PC-3 (cell line): ENCODE measurements around the gene ZNF764. TPM values are rescaled to one million over a fixed set of nuclear protein-coding genes. Genes with fewer than 3 reads are reported as not detected.
A peak's percentile ranks its signal among the peaks of the same experiment; 100 is the strongest.

Source experiments
- ATAC-seq: fragments of 200-7000 bp; cut with Tn5 transposase; 2 replicates; pipeline ENCODE4 v1.9.1; 2020; ENCODE audit warnings: mild to moderate bottlenecking, moderate library complexity
- BruUV-seq: library from RNA; stranded (reverse); fragments of 400-500 nt; replicated peaks from 2 replicates; lab custom pipeline; 2021; lab: Mats Ljungman, UMichigan
- CTCF ChIA-PET: fragments of 300-600 bp; sonication (Branson Sonifier 250); formaldehyde crosslinking; loops from one replicate; lab custom pipeline; 2022; ENCODE audit warnings: antibody characterized with exemption; lab: Charles Lee
- POLR2A ChIA-PET: fragments of 300-600 bp; sonication (Branson Sonifier 250); formaldehyde crosslinking; loops from one replicate; lab custom pipeline; 2022; ENCODE audit warnings: antibody characterized with exemption; ENCODE audit not compliant: unreplicated experiment; lab: Charles Lee
- DNase-seq: peaks from one replicate; pipeline ENCODE4 v3.0.0-alpha.2; 2015
- H2AFZ ChIP-seq: fragments of 300-600 bp; sonication (generic); 2 replicates; pipeline ENCODE4 v1.6.0; 2016; ENCODE audit warnings: antibody characterized with exemption, low read length
- H3F3A ChIP-seq: fragments of 300-600 bp; sonication (generic); one replicate; pipeline ENCODE4 v1.6.0; 2017; ENCODE audit warnings: antibody characterized with exemption, low read length, control low read depth, mild to moderate bottlenecking; ENCODE audit not compliant: unreplicated experiment
- H3K27ac ChIP-seq: fragments of 300-600 bp; sonication (generic); 2 replicates; pipeline ENCODE4 v1.5.1; 2016; ENCODE audit warnings: mild to moderate bottlenecking, low read length
- H3K27me3 ChIP-seq: fragments of 300-600 bp; sonication (generic); 2 replicates; pipeline ENCODE4 v1.6.1; 2016; ENCODE audit warnings: low read length, mixed read lengths
- H3K36me3 ChIP-seq: fragments of 300-600 bp; sonication (generic); 2 replicates; pipeline ENCODE4 v1.6.1; 2016; ENCODE audit warnings: low read depth, mixed run types, low read length, mixed read lengths
- H3K4me1 ChIP-seq: fragments of 300-600 bp; sonication (generic); 2 replicates; pipeline ENCODE4 v1.5.1; 2016; ENCODE audit warnings: low read length; ENCODE audit not compliant: insufficient read depth
- H3K4me2 ChIP-seq: fragments of 300-600 bp; sonication (generic); 2 replicates; pipeline ENCODE4 v1.6.0; 2016; ENCODE audit warnings: low read length
- H3K4me3 ChIP-seq: fragments of 300-600 bp; sonication (generic); 2 replicates; pipeline ENCODE4 v1.5.1; 2016; ENCODE audit warnings: mild to moderate bottlenecking, low read length, mixed read lengths
- H3K79me2 ChIP-seq: fragments of 300-600 bp; sonication (generic); 2 replicates; pipeline ENCODE4 v1.6.1; 2017; ENCODE audit warnings: low read length, mixed read lengths
- H3K9ac ChIP-seq: fragments of 300-600 bp; sonication (generic); 2 replicates; pipeline ENCODE4 v1.6.0; 2016; ENCODE audit warnings: mild to moderate bottlenecking, low read length
- H3K9me2 ChIP-seq: fragments of 300-600 bp; sonication (generic); replicated peaks from 2 replicates; pipeline ENCODE4 v1.6.1; 2016; ENCODE audit warnings: mixed run types, low read length, mixed read lengths
- H3K9me3 ChIP-seq: fragments of 300-600 bp; sonication (generic); 2 replicates; pipeline ENCODE4 v1.6.1; 2016; ENCODE audit warnings: low read length, mixed read lengths
- H4K20me1 ChIP-seq: fragments of 300-600 bp; sonication (generic); 2 replicates; pipeline ENCODE4 v1.6.1; 2016; ENCODE audit warnings: low read length, mixed read lengths
- EZH2 ChIP-seq: fragments of 300-600 bp; sonication (generic); IDR thresholded peaks from one replicate; pipeline ENCODE4 v1.6.1; 2017; ENCODE audit warnings: antibody characterized with exemption, mild to moderate bottlenecking, low read length; ENCODE audit not compliant: unreplicated experiment
- EZH2phosphoT487 ChIP-seq: fragments of 300-600 bp; sonication (generic); IDR thresholded peaks from 2 replicates; pipeline ENCODE4 v1.6.1; 2018; ENCODE audit warnings: mild to moderate bottlenecking, antibody characterized with exemption, low read length, borderline replicate concordance
- intact Hi-C: fragments of 100-400 bp; cut with micrococcal nuclease; formaldehyde crosslinking; loops from 2 replicates; pipeline ENCODE4 v1.9.0; 2023
- total RNA-seq: library from RNA; depleted of rRNA; stranded (reverse); fragments of >200 nt; gene quantifications from 2 replicates; pipeline ENCODE4 v1.2.3, GENCODE V29; 2014
- TF ChIP-seq, protein P1 (sequence below): fragments of 300-600 bp; sonication (generic); conservative IDR thresholded peaks from 2 replicates; pipeline ENCODE4 v1.5.1; 2017; ENCODE audit warnings: antibody characterized with exemption, low read depth, mild to moderate bottlenecking, low read length

Gene ZNF764
- total RNA-seq, 1 experiment from 2014 or later = 8.1 TPM

DNA sequence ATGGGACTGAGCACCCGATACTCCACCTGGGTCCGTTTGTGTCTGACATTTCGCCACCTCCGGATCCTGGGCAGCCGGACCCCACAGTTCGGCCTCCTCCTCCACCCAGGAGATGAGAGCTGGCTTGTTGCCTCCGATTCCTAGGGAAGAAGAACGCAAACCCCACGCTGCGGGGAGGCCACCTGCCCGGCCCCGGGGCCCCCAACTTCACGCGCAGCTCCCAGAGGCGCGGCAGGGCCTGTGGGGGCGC, 542 bp downstream of the ZNF764 start:
- no peaks in the 10 kb centered on the region for H3K36me3 ChIP-seq
- TF ChIP-seq EZH2phosphoT487 (no peak), EZH2 (no peak)
- TF ChIP-seq, protein P1, sequence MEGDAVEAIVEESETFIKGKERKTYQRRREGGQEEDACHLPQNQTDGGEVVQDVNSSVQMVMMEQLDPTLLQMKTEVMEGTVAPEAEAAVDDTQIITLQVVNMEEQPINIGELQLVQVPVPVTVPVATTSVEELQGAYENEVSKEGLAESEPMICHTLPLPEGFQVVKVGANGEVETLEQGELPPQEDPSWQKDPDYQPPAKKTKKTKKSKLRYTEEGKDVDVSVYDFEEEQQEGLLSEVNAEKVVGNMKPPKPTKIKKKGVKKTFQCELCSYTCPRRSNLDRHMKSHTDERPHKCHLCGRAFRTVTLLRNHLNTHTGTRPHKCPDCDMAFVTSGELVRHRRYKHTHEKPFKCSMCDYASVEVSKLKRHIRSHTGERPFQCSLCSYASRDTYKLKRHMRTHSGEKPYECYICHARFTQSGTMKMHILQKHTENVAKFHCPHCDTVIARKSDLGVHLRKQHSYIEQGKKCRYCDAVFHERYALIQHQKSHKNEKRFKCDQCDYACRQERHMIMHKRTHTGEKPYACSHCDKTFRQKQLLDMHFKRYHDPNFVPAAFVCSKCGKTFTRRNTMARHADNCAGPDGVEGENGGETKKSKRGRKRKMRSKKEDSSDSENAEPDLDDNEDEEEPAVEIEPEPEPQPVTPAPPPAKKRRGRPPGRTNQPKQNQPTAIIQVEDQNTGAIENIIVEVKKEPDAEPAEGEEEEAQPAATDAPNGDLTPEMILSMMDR = no peak
- peak overlapping the region; percentile 85 for H3K4me2 ChIP-seq
- CTCF ChIA-PET = interaction anchor here (1.4 kb wide), 1 partner anchor 41 kb away, joined by 6 read pairs; no protein-coding TSS in a partner anchor
- no peak for ATAC-seq
- H3K4me3 ChIP-seq = peak overlapping the region; percentile 92
- peaks cover 29% of the 10 kb centered on the region for H3K79me2 ChIP-seq
- H3F3A ChIP-seq = no peaks in the 10 kb centered on the region
- no peak for DNase-seq
- intact Hi-C loops = no loop called here
- H3K9ac ChIP-seq = peak overlapping the region; percentile 95
- BruUV-seq = no TSS peak
- peaks cover 3% of the 10 kb centered on the region; the same call in 1 of the 2 replicates for H3K4me1 ChIP-seq
- no peaks in the 10 kb centered on the region for H3K27me3 ChIP-seq
- H4K20me1 ChIP-seq = no peaks in the 10 kb centered on the region
- POLR2A ChIA-PET = interaction anchor here (0.7 to 1.4 kb wide), 3 partner anchors 8 to 374 kb away, joined by 3 read pairs; partner anchors contain the start of gene CORO1A
- peak overlapping the region; percentile 90 for H2AFZ ChIP-seq
- H3K9me3 ChIP-seq = no peaks in the 10 kb centered on the region
- no peaks in the 10 kb centered on the region for H3K9me2 ChIP-seq
- H3K27ac ChIP-seq = peak overlapping the region; percentile 78

DNA sequence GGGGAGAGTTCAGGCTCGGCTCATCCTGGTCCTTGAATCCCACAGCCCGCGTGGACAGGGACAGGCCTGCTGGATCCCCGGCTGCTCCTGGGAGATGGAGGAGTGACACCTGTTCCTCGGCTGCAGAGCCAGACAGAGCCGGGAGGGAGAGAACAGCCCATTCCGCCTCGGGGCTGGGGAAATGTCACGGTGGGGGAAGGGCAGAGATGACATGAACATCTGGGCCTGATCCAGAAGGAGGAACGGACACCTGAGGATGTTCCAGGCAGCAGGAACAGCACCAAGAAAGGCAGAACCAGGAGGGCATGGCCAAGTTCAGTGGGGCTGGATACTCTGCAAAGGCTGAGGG, 2.1 kb downstream of the ZNF764 start:
- H3K27ac ChIP-seq = no peak overlapping the region
- ATAC-seq = no peak
- no peak overlapping the region for H2AFZ ChIP-seq
- H3K9me3 ChIP-seq = no peaks in the 10 kb centered on the region
- H3F3A ChIP-seq = no peaks in the 10 kb centered on the region
- no peaks in the 10 kb centered on the region for H4K20me1 ChIP-seq
- no peak overlapping the region for H3K4me2 ChIP-seq
- no peaks in the 10 kb centered on the region for H3K27me3 ChIP-seq
- H3K4me1 ChIP-seq = peaks cover 3% of the 10 kb centered on the region; the same call in 1 of the 2 replicates
- H3K9ac ChIP-seq = no peak overlapping the region
- POLR2A ChIA-PET = no interaction called here
- H3K4me3 ChIP-seq = no peak overlapping the region
- H3K9me2 ChIP-seq = no peaks in the 10 kb centered on the region
- intact Hi-C loops = no loop called here
- DNase-seq = no peak
- peaks cover 29% of the 10 kb centered on the region for H3K79me2 ChIP-seq
- BruUV-seq = no TSS peak
- CTCF ChIA-PET = no interaction called here
- TF ChIP-seq EZH2 = no peak
- no peak for TF ChIP-seq EZH2phosphoT487
- TF ChIP-seq, protein P1 = no peak
- no peaks in the 10 kb centered on the region for H3K36me3 ChIP-seq

DNA sequence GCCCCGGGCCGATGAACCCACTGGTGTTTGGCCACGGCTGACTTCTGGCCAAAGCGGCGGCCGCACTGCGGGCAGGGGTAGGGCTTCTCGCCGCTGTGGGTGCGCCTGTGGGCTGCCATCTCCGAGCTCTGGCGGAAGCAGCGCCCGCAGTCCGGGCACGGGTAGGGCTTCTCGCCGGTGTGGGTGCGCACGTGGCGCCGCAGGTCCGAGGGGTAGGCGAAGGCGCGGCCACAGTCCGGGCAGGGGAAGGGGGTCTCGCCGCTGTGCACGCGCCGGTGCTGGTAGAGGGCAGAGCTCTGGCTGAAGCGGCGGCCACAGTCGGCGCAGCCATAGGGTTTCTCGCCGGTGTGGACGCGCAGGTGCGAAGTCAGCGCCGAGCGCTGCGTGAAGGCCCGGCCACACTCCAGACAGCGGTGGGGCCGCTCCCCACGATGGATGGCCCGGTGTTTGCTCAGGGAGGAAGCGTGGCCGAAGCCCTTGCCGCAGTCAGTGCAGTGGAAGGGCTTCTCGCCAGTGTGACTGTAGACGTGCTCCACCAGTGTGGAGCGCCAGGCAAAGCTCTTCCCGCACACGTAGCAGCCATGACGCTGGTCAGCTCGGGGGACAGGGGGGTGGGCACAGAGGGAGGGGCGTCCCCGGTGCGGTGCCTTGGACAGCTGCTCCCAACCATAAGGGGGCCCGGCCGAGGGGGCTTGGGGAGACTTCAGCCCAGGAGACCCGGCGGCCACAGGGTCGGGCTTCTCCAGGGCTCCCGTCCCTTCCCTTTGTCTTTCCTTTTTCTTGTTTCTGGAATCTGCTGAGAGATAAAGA, 2.7 kb downstream of the ZNF764 start:
- Histone ChIP-seq H3K4me2 (no peak overlapping the region), H4K20me1 (no peaks in the 10 kb centered on the region), H3F3A (no peaks in the 10 kb centered on the region), H3K4me1 (peaks cover 3% of the 10 kb centered on the region; the same call in 1 of the 2 replicates), H3K79me2 (peaks cover 29% of the 10 kb centered on the region), H3K27me3 (no peaks in the 10 kb centered on the region), H3K4me3 (no peak overlapping the region), H3K36me3 (no peaks in the 10 kb centered on the region), H3K9me2 (no peaks in the 10 kb centered on the region), H2AFZ (no peak overlapping the region), H3K9ac (no peak overlapping the region), H3K27ac (no peak overlapping the region), H3K9me3 (no peaks in the 10 kb centered on the region)
- TF ChIP-seq, protein P1 = no peak
- TF ChIP-seq EZH2phosphoT487 (no peak), EZH2 (no peak)
- ChIA-PET POLR2A (no interaction called here), CTCF (no interaction called here)
- no peak for ATAC-seq
- no peak for DNase-seq
- intact Hi-C loops = no loop called here
- BruUV-seq = no TSS peak
